HEK293 (cell line): ENCODE data around the gene FAM3C.

Experiments used
- CTCF ChIA-PET: fragments of 350-600 bp; formaldehyde crosslinking; extraction: SDS; loops from one replicate; lab custom pipeline; 2021; ENCODE audit warnings: antibody characterized with exemption; lab: Yijun Ruan, JAX
- POLR2A ChIA-PET: fragments of 300-600 bp; formaldehyde crosslinking; extraction: SDS; loops from one replicate; lab custom pipeline; 2020; ENCODE audit warnings: antibody characterized with exemption, inconsistent platforms; lab: Yijun Ruan, JAX
- H3K27ac ChIP-seq: fragments of 200-500 bp; sonication (Bioruptor generic); 2 replicates; pipeline ENCODE4 v1.5.1; 2014; ENCODE audit warnings: low read depth, low read length, control low read depth, inconsistent platforms; ENCODE audit errors: extremely low read depth
- H3K36me3 ChIP-seq, 2 experiments: fragments of 200-500 bp in 1 of 2; sonication (Bioruptor generic) in 1 of 2; 1 replicate in 1 of 2; 2 replicates in 1 of 2; pipeline ENCODE4 v1.5.1; 2014 to 2017; ENCODE audit warnings: inconsistent platforms in 2 of 2, low read length in 2 of 2; ENCODE audit not compliant: control insufficient read depth in 2 of 2, insufficient read depth in 1 of 2
- H3K4me1 ChIP-seq: fragments of 200-500 bp; sonication (Bioruptor generic); 2 replicates; pipeline ENCODE4 v1.5.1; 2014; ENCODE audit warnings: mild to moderate bottlenecking, low read length, inconsistent platforms; ENCODE audit not compliant: control insufficient read depth, insufficient read depth
- H3K4me3 ChIP-seq: 2 replicates; pipeline ENCODE4 v1.5.1; 2011; ENCODE audit warnings: low read depth, mild to moderate bottlenecking, control low read depth, low read length, moderate library complexity
- H3K9me3 ChIP-seq: fragments of 200-500 bp; sonication (Bioruptor generic); 2 replicates; pipeline ENCODE4 v1.5.1; 2014; ENCODE audit warnings: low read depth, low read length, inconsistent platforms; ENCODE audit not compliant: control insufficient read depth, insufficient read depth
- GFI1B ChIP-seq: fragments of 450-650 bp; formaldehyde crosslinking; IDR thresholded peaks from 2 replicates; pipeline ENCODE4 v1.5.1; 2016; ENCODE audit warnings: missing biosample characterization, missing genetic modification characterization
- IKZF3 ChIP-seq: fragments of 450-650 bp; IDR thresholded peaks from 2 replicates; pipeline ENCODE4 v1.5.0; 2018; ENCODE audit warnings: missing biosample characterization, mild to moderate bottlenecking, missing genetic modification characterization, moderate library complexity
- ZBTB8A ChIP-seq: fragments of 450-650 bp; formaldehyde crosslinking; IDR thresholded peaks from 2 replicates; pipeline ENCODE4 v1.5.1; 2016; ENCODE audit warnings: missing biosample characterization, missing genetic modification characterization
- ZNF248 ChIP-seq: fragments of 450-650 bp; formaldehyde crosslinking; IDR thresholded peaks from 2 replicates; pipeline ENCODE4 v1.5.1; 2017; ENCODE audit warnings: missing biosample characterization, missing genetic modification characterization
- ZNF37A ChIP-seq: fragments of 450-650 bp; IDR thresholded peaks from 2 replicates; pipeline ENCODE4 v1.5.1; 2018; ENCODE audit warnings: missing biosample characterization, missing genetic modification characterization
- ZNF426 ChIP-seq: fragments of 450-650 bp; formaldehyde crosslinking; IDR thresholded peaks from 2 replicates; pipeline ENCODE4 v1.5.1; 2017; ENCODE audit warnings: missing biosample characterization, missing genetic modification characterization, mild to moderate bottlenecking, inconsistent platforms, moderate library complexity
- ZNF701 ChIP-seq: fragments of 450-650 bp; formaldehyde crosslinking; IDR thresholded peaks from 2 replicates; pipeline ENCODE4 v1.5.1; 2016; ENCODE audit warnings: missing biosample characterization, missing genetic modification characterization
- ZSCAN30 ChIP-seq: fragments of 450-650 bp; IDR thresholded peaks from 2 replicates; pipeline ENCODE4 v1.5.1; 2018; ENCODE audit warnings: missing biosample characterization, mild to moderate bottlenecking, missing genetic modification characterization, moderate library complexity
- TF ChIP-seq, protein P1 (sequence below): fragments of 450-650 bp; formaldehyde crosslinking; conservative IDR thresholded peaks from 2 replicates; pipeline ENCODE4 v1.5.1; 2016; ENCODE audit warnings: low read depth, missing biosample characterization, missing genetic modification characterization
- TF ChIP-seq, protein P2 (sequence below): fragments of 450-650 bp; formaldehyde crosslinking; optimal IDR thresholded peaks from 2 replicates; pipeline ENCODE3; 2016; ENCODE audit warnings: missing biosample characterization, mild to moderate bottlenecking, missing genetic modification characterization
- TF ChIP-seq, protein P3 (sequence below): fragments of 450-650 bp; formaldehyde crosslinking; IDR thresholded peaks from 2 replicates; pipeline ENCODE4 v1.5.1; 2016; ENCODE audit warnings: missing biosample characterization, missing genetic modification characterization, borderline replicate concordance
- TF ChIP-seq, protein P4 (sequence below): fragments of 450-650 bp; formaldehyde crosslinking; IDR thresholded peaks from 2 replicates; pipeline ENCODE4 v1.5.1; 2016; ENCODE audit warnings: missing biosample characterization, missing genetic modification characterization
- TF ChIP-seq, protein P5 (sequence below): fragments of 450-650 bp; formaldehyde crosslinking; IDR thresholded peaks from 2 replicates; pipeline ENCODE4 v1.5.1; 2017; ENCODE audit warnings: missing biosample characterization, missing genetic modification characterization
- TF ChIP-seq, protein P6 (sequence below): fragments of 450-650 bp; formaldehyde crosslinking; IDR thresholded peaks from 2 replicates; pipeline ENCODE4 v1.5.1; 2016; ENCODE audit warnings: missing biosample characterization, missing genetic modification characterization
- TF ChIP-seq, protein P7 (sequence below): fragments of 450-650 bp; formaldehyde crosslinking; IDR thresholded peaks from 2 replicates; pipeline ENCODE4 v1.5.0; 2017; ENCODE audit warnings: missing biosample characterization, missing genetic modification characterization, borderline replicate concordance

The FAM3C gene

DNA sequence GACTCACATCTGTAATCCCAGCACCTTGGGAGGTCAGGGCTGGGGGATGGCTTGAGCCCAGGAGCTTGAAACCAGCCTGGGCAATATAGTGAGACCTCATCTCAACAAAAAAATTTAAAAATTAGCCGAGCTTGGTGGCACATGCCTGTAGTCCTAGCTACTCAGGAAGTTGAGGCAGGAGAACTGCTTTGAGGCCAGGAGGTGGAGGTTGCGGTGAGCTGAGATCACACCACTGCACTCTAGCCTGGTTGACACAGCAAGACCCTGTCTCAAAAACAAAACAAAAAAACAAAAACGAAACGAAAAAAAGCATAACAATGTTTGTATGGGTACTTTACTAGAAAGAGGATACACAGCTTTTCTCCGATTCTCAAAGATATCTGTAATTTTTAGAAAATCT lies 35.5 kb downstream of the FAM3C start:
- no peaks in the 10 kb centered on the region for H3K4me1 ChIP-seq
- POLR2A ChIA-PET = no interaction called here
- CTCF ChIA-PET = interaction anchor here (0.9 kb wide), 1 partner anchor 14 kb away, joined by 3 read pairs; no protein-coding TSS in a partner anchor
- no peak overlapping the region for H3K4me3 ChIP-seq
- no peak overlapping the region for H3K27ac ChIP-seq
- no peaks in the 10 kb centered on the region for H3K9me3 ChIP-seq
- peaks cover 31 to 39% of the 10 kb centered on the region in 2 experiments for H3K36me3 ChIP-seq
- TF ChIP-seq, protein P1, sequence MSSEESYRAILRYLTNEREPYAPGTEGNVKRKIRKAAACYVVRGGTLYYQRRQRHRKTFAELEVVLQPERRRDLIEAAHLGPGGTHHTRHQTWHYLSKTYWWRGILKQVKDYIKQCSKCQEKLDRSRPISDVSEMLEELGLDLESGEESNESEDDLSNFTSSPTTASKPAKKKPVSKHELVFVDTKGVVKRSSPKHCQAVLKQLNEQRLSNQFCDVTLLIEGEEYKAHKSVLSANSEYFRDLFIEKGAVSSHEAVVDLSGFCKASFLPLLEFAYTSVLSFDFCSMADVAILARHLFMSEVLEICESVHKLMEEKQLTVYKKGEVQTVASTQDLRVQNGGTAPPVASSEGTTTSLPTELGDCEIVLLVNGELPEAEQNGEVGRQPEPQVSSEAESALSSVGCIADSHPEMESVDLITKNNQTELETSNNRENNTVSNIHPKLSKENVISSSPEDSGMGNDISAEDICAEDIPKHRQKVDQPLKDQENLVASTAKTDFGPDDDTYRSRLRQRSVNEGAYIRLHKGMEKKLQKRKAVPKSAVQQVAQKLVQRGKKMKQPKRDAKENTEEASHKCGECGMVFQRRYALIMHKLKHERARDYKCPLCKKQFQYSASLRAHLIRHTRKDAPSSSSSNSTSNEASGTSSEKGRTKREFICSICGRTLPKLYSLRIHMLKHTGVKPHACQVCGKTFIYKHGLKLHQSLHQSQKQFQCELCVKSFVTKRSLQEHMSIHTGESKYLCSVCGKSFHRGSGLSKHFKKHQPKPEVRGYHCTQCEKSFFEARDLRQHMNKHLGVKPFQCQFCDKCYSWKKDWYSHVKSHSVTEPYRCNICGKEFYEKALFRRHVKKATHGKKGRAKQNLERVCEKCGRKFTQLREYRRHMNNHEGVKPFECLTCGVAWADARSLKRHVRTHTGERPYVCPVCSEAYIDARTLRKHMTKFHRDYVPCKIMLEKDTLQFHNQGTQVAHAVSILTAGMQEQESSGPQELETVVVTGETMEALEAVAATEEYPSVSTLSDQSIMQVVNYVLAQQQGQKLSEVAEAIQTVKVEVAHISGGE (tag by site-specific recombination) = no peak
- no peak for TF ChIP-seq IKZF3 (tag by site-specific recombination)
- TF ChIP-seq, protein P2, sequence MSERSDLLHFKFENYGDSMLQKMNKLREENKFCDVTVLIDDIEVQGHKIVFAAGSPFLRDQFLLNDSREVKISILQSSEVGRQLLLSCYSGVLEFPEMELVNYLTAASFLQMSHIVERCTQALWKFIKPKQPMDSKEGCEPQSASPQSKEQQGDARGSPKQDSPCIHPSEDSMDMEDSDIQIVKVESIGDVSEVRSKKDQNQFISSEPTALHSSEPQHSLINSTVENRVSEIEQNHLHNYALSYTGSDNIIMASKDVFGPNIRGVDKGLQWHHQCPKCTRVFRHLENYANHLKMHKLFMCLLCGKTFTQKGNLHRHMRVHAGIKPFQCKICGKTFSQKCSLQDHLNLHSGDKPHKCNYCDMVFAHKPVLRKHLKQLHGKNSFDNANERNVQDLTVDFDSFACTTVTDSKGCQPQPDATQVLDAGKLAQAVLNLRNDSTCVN (tag by site-specific recombination) = no peak
- TF ChIP-seq, protein P3, sequence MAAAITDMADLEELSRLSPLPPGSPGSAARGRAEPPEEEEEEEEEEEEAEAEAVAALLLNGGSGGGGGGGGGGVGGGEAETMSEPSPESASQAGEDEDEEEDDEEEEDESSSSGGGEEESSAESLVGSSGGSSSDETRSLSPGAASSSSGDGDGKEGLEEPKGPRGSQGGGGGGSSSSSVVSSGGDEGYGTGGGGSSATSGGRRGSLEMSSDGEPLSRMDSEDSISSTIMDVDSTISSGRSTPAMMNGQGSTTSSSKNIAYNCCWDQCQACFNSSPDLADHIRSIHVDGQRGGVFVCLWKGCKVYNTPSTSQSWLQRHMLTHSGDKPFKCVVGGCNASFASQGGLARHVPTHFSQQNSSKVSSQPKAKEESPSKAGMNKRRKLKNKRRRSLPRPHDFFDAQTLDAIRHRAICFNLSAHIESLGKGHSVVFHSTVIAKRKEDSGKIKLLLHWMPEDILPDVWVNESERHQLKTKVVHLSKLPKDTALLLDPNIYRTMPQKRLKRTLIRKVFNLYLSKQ (tag by site-specific recombination) = no peak
- TF ChIP-seq, protein P4, sequence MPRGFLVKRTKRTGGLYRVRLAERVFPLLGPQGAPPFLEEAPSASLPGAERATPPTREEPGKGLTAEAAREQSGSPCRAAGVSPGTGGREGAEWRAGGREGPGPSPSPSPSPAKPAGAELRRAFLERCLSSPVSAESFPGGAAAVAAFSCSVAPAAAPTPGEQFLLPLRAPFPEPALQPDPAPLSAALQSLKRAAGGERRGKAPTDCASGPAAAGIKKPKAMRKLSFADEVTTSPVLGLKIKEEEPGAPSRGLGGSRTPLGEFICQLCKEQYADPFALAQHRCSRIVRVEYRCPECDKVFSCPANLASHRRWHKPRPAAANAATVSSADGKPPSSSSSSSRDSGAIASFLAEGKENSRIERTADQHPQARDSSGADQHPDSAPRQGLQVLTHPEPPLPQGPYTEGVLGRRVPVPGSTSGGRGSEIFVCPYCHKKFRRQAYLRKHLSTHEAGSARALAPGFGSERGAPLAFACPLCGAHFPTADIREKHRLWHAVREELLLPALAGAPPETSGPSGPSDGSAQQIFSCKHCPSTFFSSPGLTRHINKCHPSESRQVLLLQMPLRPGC (tag by site-specific recombination) = no peak
- no peak for TF ChIP-seq GFI1B (tag by site-specific recombination)
- TF ChIP-seq, protein P5, sequence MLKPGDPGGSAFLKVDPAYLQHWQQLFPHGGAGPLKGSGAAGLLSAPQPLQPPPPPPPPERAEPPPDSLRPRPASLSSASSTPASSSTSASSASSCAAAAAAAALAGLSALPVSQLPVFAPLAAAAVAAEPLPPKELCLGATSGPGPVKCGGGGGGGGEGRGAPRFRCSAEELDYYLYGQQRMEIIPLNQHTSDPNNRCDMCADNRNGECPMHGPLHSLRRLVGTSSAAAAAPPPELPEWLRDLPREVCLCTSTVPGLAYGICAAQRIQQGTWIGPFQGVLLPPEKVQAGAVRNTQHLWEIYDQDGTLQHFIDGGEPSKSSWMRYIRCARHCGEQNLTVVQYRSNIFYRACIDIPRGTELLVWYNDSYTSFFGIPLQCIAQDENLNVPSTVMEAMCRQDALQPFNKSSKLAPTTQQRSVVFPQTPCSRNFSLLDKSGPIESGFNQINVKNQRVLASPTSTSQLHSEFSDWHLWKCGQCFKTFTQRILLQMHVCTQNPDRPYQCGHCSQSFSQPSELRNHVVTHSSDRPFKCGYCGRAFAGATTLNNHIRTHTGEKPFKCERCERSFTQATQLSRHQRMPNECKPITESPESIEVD (tag by site-specific recombination) = no peak
- no peak for TF ChIP-seq ZNF248 (tag by site-specific recombination)
- no peak for TF ChIP-seq ZNF37A (tag by site-specific recombination)
- no peak for TF ChIP-seq ZBTB8A (tag by site-specific recombination)

DNA sequence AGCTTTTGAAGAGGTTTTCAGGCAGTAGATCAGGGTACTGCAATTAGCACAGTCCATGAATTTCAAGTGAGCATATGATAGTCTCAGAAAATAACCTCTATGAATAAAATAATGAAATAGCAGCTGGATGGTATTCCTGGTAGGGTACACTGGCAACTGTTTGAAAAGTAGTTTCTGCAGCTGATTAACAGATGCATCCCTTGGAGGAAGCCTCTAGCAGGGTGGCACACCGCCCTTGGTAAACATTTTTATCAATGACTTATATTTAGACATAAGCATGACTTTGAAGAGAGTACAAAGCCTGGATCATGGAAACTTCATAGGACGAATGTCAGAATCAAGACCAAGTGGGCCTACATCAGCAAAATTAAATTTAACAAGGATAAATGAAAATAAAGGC lies 40.5 kb downstream of the FAM3C start:
- ChIA-PET CTCF (interaction anchor here (0.5 kb wide), 1 partner anchor 19 kb away, joined by 3 read pairs; no protein-coding TSS in a partner anchor), POLR2A (no interaction called here)
- Histone ChIP-seq H3K4me3 (no peak overlapping the region), H3K27ac (no peak overlapping the region), H3K36me3 (peaks cover 14 to 40% of the 10 kb centered on the region in 2 experiments), H3K4me1 (no peaks in the 10 kb centered on the region), H3K9me3 (no peaks in the 10 kb centered on the region)
- no peak for TF ChIP-seq ZNF701 (tag by site-specific recombination)
- TF ChIP-seq ZSCAN30 (tag by site-specific recombination) = no peak
- no peak for TF ChIP-seq ZNF426 (tag by site-specific recombination)
- TF ChIP-seq, protein P6, sequence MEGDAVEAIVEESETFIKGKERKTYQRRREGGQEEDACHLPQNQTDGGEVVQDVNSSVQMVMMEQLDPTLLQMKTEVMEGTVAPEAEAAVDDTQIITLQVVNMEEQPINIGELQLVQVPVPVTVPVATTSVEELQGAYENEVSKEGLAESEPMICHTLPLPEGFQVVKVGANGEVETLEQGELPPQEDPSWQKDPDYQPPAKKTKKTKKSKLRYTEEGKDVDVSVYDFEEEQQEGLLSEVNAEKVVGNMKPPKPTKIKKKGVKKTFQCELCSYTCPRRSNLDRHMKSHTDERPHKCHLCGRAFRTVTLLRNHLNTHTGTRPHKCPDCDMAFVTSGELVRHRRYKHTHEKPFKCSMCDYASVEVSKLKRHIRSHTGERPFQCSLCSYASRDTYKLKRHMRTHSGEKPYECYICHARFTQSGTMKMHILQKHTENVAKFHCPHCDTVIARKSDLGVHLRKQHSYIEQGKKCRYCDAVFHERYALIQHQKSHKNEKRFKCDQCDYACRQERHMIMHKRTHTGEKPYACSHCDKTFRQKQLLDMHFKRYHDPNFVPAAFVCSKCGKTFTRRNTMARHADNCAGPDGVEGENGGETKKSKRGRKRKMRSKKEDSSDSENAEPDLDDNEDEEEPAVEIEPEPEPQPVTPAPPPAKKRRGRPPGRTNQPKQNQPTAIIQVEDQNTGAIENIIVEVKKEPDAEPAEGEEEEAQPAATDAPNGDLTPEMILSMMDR = no peak
- TF ChIP-seq, protein P7, sequence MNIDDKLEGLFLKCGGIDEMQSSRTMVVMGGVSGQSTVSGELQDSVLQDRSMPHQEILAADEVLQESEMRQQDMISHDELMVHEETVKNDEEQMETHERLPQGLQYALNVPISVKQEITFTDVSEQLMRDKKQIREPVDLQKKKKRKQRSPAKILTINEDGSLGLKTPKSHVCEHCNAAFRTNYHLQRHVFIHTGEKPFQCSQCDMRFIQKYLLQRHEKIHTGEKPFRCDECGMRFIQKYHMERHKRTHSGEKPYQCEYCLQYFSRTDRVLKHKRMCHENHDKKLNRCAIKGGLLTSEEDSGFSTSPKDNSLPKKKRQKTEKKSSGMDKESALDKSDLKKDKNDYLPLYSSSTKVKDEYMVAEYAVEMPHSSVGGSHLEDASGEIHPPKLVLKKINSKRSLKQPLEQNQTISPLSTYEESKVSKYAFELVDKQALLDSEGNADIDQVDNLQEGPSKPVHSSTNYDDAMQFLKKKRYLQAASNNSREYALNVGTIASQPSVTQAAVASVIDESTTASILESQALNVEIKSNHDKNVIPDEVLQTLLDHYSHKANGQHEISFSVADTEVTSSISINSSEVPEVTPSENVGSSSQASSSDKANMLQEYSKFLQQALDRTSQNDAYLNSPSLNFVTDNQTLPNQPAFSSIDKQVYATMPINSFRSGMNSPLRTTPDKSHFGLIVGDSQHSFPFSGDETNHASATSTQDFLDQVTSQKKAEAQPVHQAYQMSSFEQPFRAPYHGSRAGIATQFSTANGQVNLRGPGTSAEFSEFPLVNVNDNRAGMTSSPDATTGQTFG (tag by site-specific recombination) = no peak
